Gastroesophageal sphincter (tissue), 3 donors: ENCODE results near the gene LMTK2.

Experiments used
- CTCF ChIP-seq, 4 experiments: fragments of 200-600 bp in 2 of 4; fragments of 450-650 bp in 2 of 4; sonication (generic) in 1 of 4; IDR thresholded peaks; one replicate each; pipeline ENCODE4 v1.5.1; 2017 to 2019; ENCODE audit warnings: antibody characterized with exemption in 4 of 4, mild to moderate bottlenecking in 2 of 4, moderate library complexity in 2 of 4
- POLR2A ChIP-seq, 2 donors: fragments of 450-650 bp; IDR thresholded peaks; one replicate each; pipeline ENCODE4 v1.6.1; 2017; ENCODE audit warnings: antibody characterized with exemption in 2 of 2, mild to moderate bottlenecking in 2 of 2, moderate library complexity in 1 of 2
- POLR2AphosphoS5 ChIP-seq: sonication (generic); formaldehyde crosslinking; IDR thresholded peaks from one replicate; pipeline ENCODE4 v1.6.1; 2017; ENCODE audit warnings: antibody characterized with exemption

- TF ChIP-seq CTCF (IDR thresholded peaks at IDR 0.05) (no peak), POLR2AphosphoS5 (no peak), POLR2A (IDR thresholded peaks at IDR 0.05) (no peak)
These were observed 56.6 kb downstream of the LMTK2 start for GRCh38 chr7:98163269-98163668.
